Muscle of leg (tissue), 11 donors: ENCODE measurements around the gene PTPRN2. TPM values are rescaled to one million over a fixed set of nuclear protein-coding genes. Genes with fewer than 3 reads are reported as not detected.

Experiments used
- DNase-seq: peaks from one replicate; pipeline ENCODE4 v3.0.0; 2013
- H3K27ac ChIP-seq: one replicate; pipeline ENCODE4 v1.5.1; 2013; ENCODE audit warnings: mild to moderate bottlenecking, low read length, control low read depth
- H3K27me3 ChIP-seq: one replicate; pipeline ENCODE4 v1.6.1; 2013; ENCODE audit warnings: low read length; ENCODE audit not compliant: control insufficient read depth, insufficient read depth
- H3K36me3 ChIP-seq: one replicate; pipeline ENCODE4 v1.6.1; 2013; ENCODE audit warnings: low read length; ENCODE audit not compliant: control insufficient read depth, insufficient read depth
- H3K4me1 ChIP-seq: one replicate; pipeline ENCODE4 v1.6.1; 2013; ENCODE audit warnings: low read length; ENCODE audit not compliant: control insufficient read depth, insufficient read depth
- H3K4me3 ChIP-seq: one replicate; pipeline ENCODE4 v1.5.1; 2013; ENCODE audit warnings: low read length, control low read depth
- H3K9me3 ChIP-seq: replicated peaks from 2 replicates; pipeline ENCODE4 v1.6.1; 2013; ENCODE audit warnings: low read depth, low read length; ENCODE audit not compliant: control insufficient read depth
- WGBS: methylation state at CpG from one replicate; pipeline ENCODE4 v1.1.5; 2013; ENCODE audit warnings: missing lambda C conversion rate; ENCODE audit not compliant: insufficient coverage; 5-methylcytosine and 5-hydroxymethylcytosine counted together
- polyA plus RNA-seq, 8 donors: library from polyadenylated mRNA; unstranded; fragments of 120-200 nt; gene quantifications; one replicate each; pipeline versions ENCODE4 v1.2.1 to v1.2.3, GENCODE V29; 2013; ENCODE audit warnings: inconsistent platforms in 1 of 8, low replicate concordance in 1 of 8; ENCODE audit not compliant: insufficient read length in 8 of 8, insufficient read depth in 1 of 8
- total RNA-seq: library from RNA; stranded (reverse); fragments of 120-200 nt; gene quantifications from one replicate; pipeline ENCODE4 v1.2.4, GENCODE V29; 2013

The PTPRN2 gene
- total and polyA plus RNA-seq, 9 donors, result 1.4 to 2.9 (median 2.3) TPM

- no peak for DNase-seq
- no peaks in the 10 kb centered on the region for H3K9me3 ChIP-seq
- H3K4me3 ChIP-seq, result no peak overlapping the region
- no peaks in the 10 kb centered on the region for H3K36me3 ChIP-seq
- peaks cover 3% of the 10 kb centered on the region for H3K4me1 ChIP-seq
- 96% methylated on average over 13 of the region's 13 CpGs for WGBS
- H3K27ac ChIP-seq, result no peak overlapping the region
- H3K27me3 ChIP-seq, result peaks cover 9% of the 10 kb centered on the region
Measured at GRCh38 chr7:157828190-157828589, 759.4 kb downstream of the PTPRN2 start.

- Histone ChIP-seq H3K4me3 (no peak overlapping the region), H3K9me3 (no peaks in the 10 kb centered on the region), H3K27ac (no peak overlapping the region), H3K36me3 (no peaks in the 10 kb centered on the region), H3K4me1 (peaks cover 3% of the 10 kb centered on the region), H3K27me3 (peaks cover 5% of the 10 kb centered on the region)
- DNase-seq, result no peak
- WGBS, result 67% methylated on average over 2 of the region's 10 CpGs
Measured at GRCh38 chr7:157827863-157828160, 759.8 kb downstream of the PTPRN2 start.

GRCh38 chr7:157827045-157827862 lies 760.4 kb downstream of the PTPRN2 start:
- Histone ChIP-seq H3K27me3 (peaks cover 3% of the 10 kb centered on the region), H3K4me3 (no peak overlapping the region), H3K9me3 (no peaks in the 10 kb centered on the region), H3K27ac (no peak overlapping the region), H3K36me3 (no peaks in the 10 kb centered on the region), H3K4me1 (peaks cover under 1% of the 10 kb centered on the region)
- DNase-seq, result no peak
- 91% methylated on average over 15 of the region's 23 CpGs for WGBS

GRCh38 chr7:157826566-157826965 lies 761.1 kb downstream of the PTPRN2 start:
- DNase-seq, result no peak
- Histone ChIP-seq H3K27ac (no peak overlapping the region), H3K4me3 (no peak overlapping the region), H3K4me1 (no peaks in the 10 kb centered on the region), H3K36me3 (no peaks in the 10 kb centered on the region), H3K9me3 (no peaks in the 10 kb centered on the region), H3K27me3 (no peaks in the 10 kb centered on the region)
- WGBS, result 90% methylated on average over 15 of the region's 17 CpGs

- no peak for DNase-seq
- WGBS, result 56% methylated on average over 4 of the region's 6 CpGs
Measured at GRCh38 chr7:157825325-157825724, 762.3 kb downstream of the PTPRN2 start.

GRCh38 chr7:157824819-157825121 lies 762.9 kb downstream of the PTPRN2 start:
- Histone ChIP-seq H3K27me3 (no peaks in the 10 kb centered on the region), H3K27ac (no peak overlapping the region), H3K36me3 (no peaks in the 10 kb centered on the region), H3K4me3 (no peak overlapping the region), H3K4me1 (no peaks in the 10 kb centered on the region), H3K9me3 (no peaks in the 10 kb centered on the region)
- DNase-seq, result no peak
- 88% methylated on average over 8 of the region's 8 CpGs for WGBS

More at GRCh38 chr7:157825325-157825724, 762.3 kb downstream of the PTPRN2 start:
- Histone ChIP-seq H3K27me3 (no peaks in the 10 kb centered on the region), H3K4me1 (no peaks in the 10 kb centered on the region), H3K27ac (no peak overlapping the region), H3K9me3 (no peaks in the 10 kb centered on the region), H3K4me3 (no peak overlapping the region), H3K36me3 (no peaks in the 10 kb centered on the region)

GRCh38 chr7:157824011-157824818 lies 763.4 kb downstream of the PTPRN2 start:
- 84% methylated on average over 12 of the region's 18 CpGs for WGBS
- H3K4me3 ChIP-seq, result no peak overlapping the region
- no peak overlapping the region for H3K27ac ChIP-seq
- no peaks in the 10 kb centered on the region for H3K36me3 ChIP-seq
- H3K9me3 ChIP-seq, result no peaks in the 10 kb centered on the region
- no peak for DNase-seq
- H3K27me3 ChIP-seq, result no peaks in the 10 kb centered on the region
- no peaks in the 10 kb centered on the region for H3K4me1 ChIP-seq

- H3K27me3 ChIP-seq, result no peaks in the 10 kb centered on the region
- no peaks in the 10 kb centered on the region for H3K4me1 ChIP-seq
- WGBS, result 79% methylated on average over 1 of the region's 1 CpG
- no peak for DNase-seq
- H3K4me3 ChIP-seq, result no peak overlapping the region
- H3K36me3 ChIP-seq, result no peaks in the 10 kb centered on the region
- no peaks in the 10 kb centered on the region for H3K9me3 ChIP-seq
- H3K27ac ChIP-seq, result no peak overlapping the region
Measured at GRCh38 chr7:157822688-157823031, 765.0 kb downstream of the PTPRN2 start.

- H3K27ac ChIP-seq, result no peak overlapping the region
- DNase-seq, result no peak
- no peaks in the 10 kb centered on the region for H3K27me3 ChIP-seq
- WGBS, result 85% methylated on average over 3 of the region's 3 CpGs
- no peaks in the 10 kb centered on the region for H3K9me3 ChIP-seq
- H3K36me3 ChIP-seq, result no peaks in the 10 kb centered on the region
- H3K4me1 ChIP-seq, result no peaks in the 10 kb centered on the region
- no peak overlapping the region for H3K4me3 ChIP-seq
Measured at GRCh38 chr7:157821959-157822687, 765.5 kb downstream of the PTPRN2 start.

GRCh38 chr7:157820796-157821195 lies 766.8 kb downstream of the PTPRN2 start:
- Histone ChIP-seq H3K9me3 (no peaks in the 10 kb centered on the region), H3K27ac (no peak overlapping the region), H3K36me3 (no peaks in the 10 kb centered on the region), H3K4me3 (no peak overlapping the region), H3K4me1 (no peaks in the 10 kb centered on the region), H3K27me3 (no peaks in the 10 kb centered on the region)
- WGBS, result 63% methylated on average over 3 of the region's 4 CpGs
- DNase-seq, result no peak
